Bronchial epithelial cell (primary cell): ENCODE results near the gene PTPRD. TPM values are rescaled to one million over a fixed set of nuclear protein-coding genes. Genes with fewer than 3 reads are reported as not detected.

ENCODE experiments used
- DNase-seq: peaks from one replicate; pipeline ENCODE4 v3.0.0-alpha.2; 2010; ENCODE audit warnings: low read depth
- FAIRE-seq: peaks from 2 replicates; lab custom pipeline; 2011; peaks lifted over from hg19 to GRCh38; lab: Jason Lieb, UNC
- H3K27me3 ChIP-seq: 2 replicates; pipeline ENCODE4 v1.5.1; 2011; ENCODE audit warnings: low read length; ENCODE audit not compliant: control insufficient read depth, insufficient read depth
- H3K36me3 ChIP-seq: 2 replicates; pipeline ENCODE4 v1.5.1; 2011; ENCODE audit warnings: low read length; ENCODE audit not compliant: control insufficient read depth, insufficient read depth
- H3K4me3 ChIP-seq: 2 replicates; pipeline ENCODE4 v1.5.1; 2011; ENCODE audit warnings: mild to moderate bottlenecking, low read depth, low read length, control low read depth
- CTCF ChIP-seq: IDR thresholded peaks from 2 replicates; pipeline ENCODE4 v1.5.1; 2011; ENCODE audit warnings: mild to moderate bottlenecking, moderate library complexity, low read length, control low read depth, inconsistent platforms; ENCODE audit not compliant: insufficient read depth, severe bottlenecking
- total RNA-seq: library from RNA; depleted of rRNA; stranded (reverse); fragments of >200 nt; gene quantifications from 2 replicates; pipeline ENCODE4 v1.2.1, GENCODE V29; 2014

Gene PTPRD
- total RNA-seq, 1 donor from 2014 or later = 2.9 TPM

- no peak for FAIRE-seq
- DNase-seq = no peak
- TF ChIP-seq CTCF = no peak
These were observed 1366.1 kb downstream of the PTPRD start for GRCh38 chr9:9246726-9247125.

GRCh38 chr9:9231946-9232345 is 1380.9 kb downstream of the PTPRD start:
- H3K27me3 ChIP-seq = no peaks in the 10 kb centered on the region
- FAIRE-seq = no peak

More at GRCh38 chr9:9246726-9247125, 1366.1 kb downstream of the PTPRD start:
- no peaks in the 10 kb centered on the region for H3K27me3 ChIP-seq
- no peak overlapping the region for H3K4me3 ChIP-seq
- no peaks in the 10 kb centered on the region for H3K36me3 ChIP-seq

DNA sequence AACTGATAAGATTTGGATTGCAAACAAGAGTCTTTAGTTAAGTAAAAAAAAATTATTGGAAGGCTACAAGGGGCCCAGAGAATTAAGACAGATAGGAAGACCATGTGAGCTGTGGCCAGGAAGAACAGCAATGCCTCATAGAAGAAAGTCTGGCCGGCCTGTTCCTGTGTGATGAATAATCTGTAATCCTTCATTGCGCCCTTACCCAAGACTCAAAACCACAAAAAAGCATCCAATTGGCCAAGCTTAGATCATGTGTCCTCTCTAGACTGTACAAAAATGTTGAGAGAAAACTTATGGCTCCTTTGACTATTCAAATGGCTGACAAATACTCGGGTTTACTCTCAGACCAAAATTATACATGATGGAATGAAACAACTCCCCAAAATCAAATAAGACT is 1383.5 kb downstream of the PTPRD start:
- H3K27me3 ChIP-seq = no peaks in the 10 kb centered on the region
- no peaks in the 10 kb centered on the region for H3K36me3 ChIP-seq
- DNase-seq = no peak
- H3K4me3 ChIP-seq = no peak overlapping the region
- TF ChIP-seq CTCF = no peak
- no peak for FAIRE-seq

More at GRCh38 chr9:9231946-9232345, 1380.9 kb downstream of the PTPRD start:
- H3K4me3 ChIP-seq = no peak overlapping the region
- no peak for TF ChIP-seq CTCF
- no peak for DNase-seq
- no peaks in the 10 kb centered on the region for H3K36me3 ChIP-seq

- no peak for DNase-seq
- Histone ChIP-seq H3K27me3 (no peaks in the 10 kb centered on the region), H3K36me3 (no peaks in the 10 kb centered on the region), H3K4me3 (no peak overlapping the region)
- FAIRE-seq = no peak
- no peak for TF ChIP-seq CTCF
These were observed 1389.6 kb downstream of the PTPRD start for GRCh38 chr9:9223175-9223574.

DNA sequence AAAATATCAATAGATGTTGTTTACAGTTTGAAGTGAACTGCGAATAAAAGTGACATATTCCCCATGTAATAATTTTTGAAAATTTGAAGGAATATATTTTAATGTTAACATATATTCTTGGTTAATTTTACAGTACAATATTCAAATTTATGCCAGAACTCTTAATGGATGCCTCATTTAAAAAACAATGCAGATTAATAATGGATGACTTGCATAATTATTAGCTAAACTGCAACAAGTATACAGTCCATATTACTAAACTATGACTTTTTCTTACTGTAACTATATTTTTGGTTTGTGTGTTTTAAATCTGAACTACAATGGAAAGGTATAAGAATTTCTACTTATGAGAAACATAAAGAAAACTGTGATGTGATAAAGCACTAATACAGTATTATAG is 1390.1 kb downstream of the PTPRD start:
- Histone ChIP-seq H3K4me3 (no peak overlapping the region), H3K36me3 (no peaks in the 10 kb centered on the region), H3K27me3 (no peaks in the 10 kb centered on the region)
- no peak for FAIRE-seq
- no peak for TF ChIP-seq CTCF
- no peak for DNase-seq

GRCh38 chr9:9216934-9217333 is 1395.9 kb downstream of the PTPRD start:
- Histone ChIP-seq H3K36me3 (no peaks in the 10 kb centered on the region), H3K4me3 (no peak overlapping the region), H3K27me3 (no peaks in the 10 kb centered on the region)
- TF ChIP-seq CTCF = no peak
- no peak for FAIRE-seq
- no peak for DNase-seq
